GM23248 (cell line): Measurements from ENCODE around the gene CHCHD3.

Experiments
- EZH2 ChIP-seq: fragments of 200-600 bp; sonication (generic); IDR thresholded peaks from 2 replicates; pipeline ENCODE4 v1.6.1; 2018; ENCODE audit warnings: antibody characterized with exemption, mild to moderate bottlenecking; ENCODE audit not compliant: insufficient read depth, poor library complexity, severe bottlenecking
- EZH2phosphoT487 ChIP-seq: fragments of 200-600 bp; sonication (generic); IDR thresholded peaks from 2 replicates; pipeline ENCODE4 v1.6.1; 2018; ENCODE audit warnings: antibody characterized with exemption, moderate library complexity, mild to moderate bottlenecking, low read depth; ENCODE audit not compliant: insufficient read depth

- TF ChIP-seq EZH2 (no peak), EZH2phosphoT487 (no peak)
Observed at GRCh38 chr7:132799081-132799413, 282.8 kb downstream of the CHCHD3 start.
